Thyroid gland (tissue), 4 donors: Measurements from ENCODE around the gene PCYOX1L.

Experiments used
- POLR2A ChIP-seq, 2 donors: fragments of 450-650 bp; IDR thresholded peaks; one replicate each; pipeline ENCODE4 v1.6.1; 2017; ENCODE audit warnings: antibody characterized with exemption in 2 of 2, mild to moderate bottlenecking in 2 of 2, moderate library complexity in 1 of 2
- TF ChIP-seq, protein P1 (sequence below), 6 experiments: fragments of 200-600 bp in 3 of 6; fragments of 450-650 bp in 3 of 6; sonication (generic) in 3 of 6; IDR thresholded peaks; one replicate each; pipeline ENCODE4 v1.5.1; 2016 to 2019; ENCODE audit warnings: antibody characterized with exemption in 6 of 6, mild to moderate bottlenecking in 2 of 6, inconsistent platforms in 1 of 6, moderate library complexity in 1 of 6

DNA sequence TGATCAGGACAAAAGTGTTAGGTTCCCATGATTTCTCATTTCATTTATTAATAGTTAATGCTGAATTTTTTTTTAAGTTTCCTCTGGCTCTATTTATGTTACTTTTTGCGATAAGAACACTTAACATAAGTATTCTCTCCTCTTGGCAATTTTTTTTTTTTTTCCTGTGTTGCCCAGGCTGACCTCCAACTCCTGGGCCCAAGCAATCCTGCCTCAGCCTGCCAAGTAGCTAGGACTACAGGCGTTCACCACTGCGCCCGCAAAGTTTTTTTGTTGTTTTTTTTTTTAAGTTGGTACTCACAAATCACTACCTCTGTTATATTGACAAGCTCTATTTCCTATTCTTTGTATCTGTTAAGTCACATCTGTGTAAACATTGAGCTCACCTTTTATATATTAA lies 5.7 kb upstream of the PCYOX1L start:
- no peak for TF ChIP-seq POLR2A (IDR thresholded peaks at IDR 0.05)
- TF ChIP-seq, protein P1, sequence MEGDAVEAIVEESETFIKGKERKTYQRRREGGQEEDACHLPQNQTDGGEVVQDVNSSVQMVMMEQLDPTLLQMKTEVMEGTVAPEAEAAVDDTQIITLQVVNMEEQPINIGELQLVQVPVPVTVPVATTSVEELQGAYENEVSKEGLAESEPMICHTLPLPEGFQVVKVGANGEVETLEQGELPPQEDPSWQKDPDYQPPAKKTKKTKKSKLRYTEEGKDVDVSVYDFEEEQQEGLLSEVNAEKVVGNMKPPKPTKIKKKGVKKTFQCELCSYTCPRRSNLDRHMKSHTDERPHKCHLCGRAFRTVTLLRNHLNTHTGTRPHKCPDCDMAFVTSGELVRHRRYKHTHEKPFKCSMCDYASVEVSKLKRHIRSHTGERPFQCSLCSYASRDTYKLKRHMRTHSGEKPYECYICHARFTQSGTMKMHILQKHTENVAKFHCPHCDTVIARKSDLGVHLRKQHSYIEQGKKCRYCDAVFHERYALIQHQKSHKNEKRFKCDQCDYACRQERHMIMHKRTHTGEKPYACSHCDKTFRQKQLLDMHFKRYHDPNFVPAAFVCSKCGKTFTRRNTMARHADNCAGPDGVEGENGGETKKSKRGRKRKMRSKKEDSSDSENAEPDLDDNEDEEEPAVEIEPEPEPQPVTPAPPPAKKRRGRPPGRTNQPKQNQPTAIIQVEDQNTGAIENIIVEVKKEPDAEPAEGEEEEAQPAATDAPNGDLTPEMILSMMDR (IDR thresholded peaks at IDR 0.05) = no peak
